Pancreas (tissue), 10 donors: ENCODE measurements around the gene OSR1. TPM values are rescaled to one million over a fixed set of nuclear protein-coding genes. Genes with fewer than 3 reads are reported as not detected.

Experiments used
- ATAC-seq, 4 donors: fragments of 200-7000 bp; cut with Tn5 transposase; one replicate each; pipeline versions ENCODE4 v1.8.0 to v1.9.1; 2020; ENCODE audit warnings: mild to moderate bottlenecking in 4 of 4, moderate library complexity in 4 of 4
- DNase-seq, 6 donors: peaks; one replicate each; pipeline ENCODE4 v3.0.0-alpha.2; 2020
- FAIRE-seq: peaks from 2 replicates; lab custom pipeline; 2012; peaks lifted over from hg19 to GRCh38; lab: Jason Lieb, UNC
- H3K27ac ChIP-seq, 4 donors: fragments of 200-600 bp; sonication (generic); 1 replicate in 3 of 4; 2 replicates in 1 of 4; pipeline versions ENCODE4 v1.5.0 to v1.8.0; 2020
- H3K27me3 ChIP-seq, 4 donors: fragments of 200-600 bp; one replicate each; pipeline ENCODE4 v1.8.0; 2021
- H3K36me3 ChIP-seq, 3 donors: fragments of 200-600 bp; sonication (generic) in 1 of 3; one replicate each; pipeline versions ENCODE4 v1.5.0 to v1.8.0; 2020 to 2021
- H3K4me1 ChIP-seq, 3 donors: fragments of 200-600 bp; one replicate each; pipeline ENCODE4 v1.8.0; 2021
- H3K4me3 ChIP-seq, 4 donors: fragments of 200-600 bp; sonication (generic) in 2 of 4; one replicate each; pipeline versions ENCODE4 v1.5.0 to v1.8.0; 2020 to 2021
- H3K9me3 ChIP-seq, 4 donors: fragments of 200-600 bp; one replicate each; pipeline ENCODE4 v1.8.0; 2021
- WGBS, 2 donors: extraction: QIAGEN DNeasy Blood & Tissue Kit; methylation state at CpG; one replicate each; pipeline ENCODE4 v1.1.7; 2013; 5-methylcytosine and 5-hydroxymethylcytosine counted together
- intact Hi-C, 3 donors: fragments of 100-400 bp; cut with DNase I; formaldehyde crosslinking; loops; one replicate each; pipeline versions ENCODE4 v1.11.1 to v1.14.2; 2022
- polyA plus RNA-seq, 2 donors: library from polyadenylated mRNA; stranded (reverse); fragments of 200-250 nt; gene quantifications; one replicate each; pipeline ENCODE4 v1.2.3, GENCODE V29; 2013
- total RNA-seq, 6 donors: library from RNA; stranded (reverse); fragmentation: NEBNext Ultra II Directional in 4 of 6; extraction: Animal tissue kit (Norgen Biotek cat#: 25700) in 4 of 6; gene quantifications; one replicate each; pipeline versions ENCODE4 v1.2.1 to v1.2.4, GENCODE V29; 2021 to 2023
- TF ChIP-seq, protein P1 (sequence below), 4 donors: fragments of 200-600 bp; sonication (generic) in 3 of 4; IDR thresholded peaks; one replicate each; pipeline versions ENCODE4 v1.5.0 to v1.8.0; 2021; ENCODE audit warnings: antibody characterized with exemption in 4 of 4
- donor health status: healthy with polysubstance abuse.
- donor health status: DM: no; HTN: no; CAD: no; lungs with moderate emphysema.
- donor health status: DM: no; HTN: no; CAD: no.
- donor health status: control.
- donor health status: control.
- donor health status: Bipolar disorder and iron deficiency.
- donor health status: DM: yes; HTN: yes; CAD: no.
- donor health status: DM: no; HTN: no; CAD: no.
- donor health status: DM: no; HTN: no; CAD: no.
- donor health status: DM: yes; HTN: yes; CAD: no.

Gene OSR1
- total and polyA plus RNA-seq, 8 donors = 0.24 to 2.7 (median 1.1) TPM

DNA sequence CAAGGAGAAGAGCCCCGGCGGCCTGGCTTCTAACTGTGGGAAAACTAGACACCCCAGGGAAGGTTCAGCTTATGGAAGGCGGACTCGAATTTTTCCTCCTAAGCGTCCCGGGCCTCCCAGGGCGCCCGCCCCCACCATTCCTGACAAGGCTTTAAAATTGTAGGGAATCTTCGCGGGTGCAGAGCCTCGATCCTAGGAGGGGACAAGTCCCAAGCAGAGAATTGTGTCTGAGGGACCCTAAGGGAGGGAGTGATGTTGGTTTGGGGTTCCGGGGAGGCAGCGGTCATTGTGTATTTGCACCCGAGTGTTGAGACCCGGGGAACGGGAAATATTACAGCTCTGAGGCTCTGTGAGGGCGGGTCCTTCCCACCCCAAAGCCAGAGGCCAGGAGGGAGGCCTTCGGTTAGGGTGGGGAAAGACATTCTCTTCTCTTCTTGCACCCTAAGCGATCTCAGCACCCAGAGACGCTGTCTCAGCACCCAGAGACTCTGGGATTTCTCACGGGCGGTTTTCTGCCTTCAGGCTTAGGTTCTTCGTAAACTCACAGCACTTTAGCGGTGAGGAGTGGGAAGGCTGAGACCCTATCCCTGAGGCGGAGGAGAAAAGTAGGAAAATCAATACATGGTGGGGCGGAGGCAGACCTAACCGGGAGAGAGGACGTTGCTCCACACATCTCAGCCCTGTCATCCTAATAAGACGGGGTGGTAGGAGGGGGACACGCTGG lies 7.6 kb downstream of the OSR1 start:
- H3K27ac ChIP-seq = no peak overlapping the region
- DNase-seq (no peak), FAIRE-seq (no peak), ATAC-seq (no peak)
- no peaks in the 10 kb centered on the region for H3K9me3 ChIP-seq
- H3K4me3 ChIP-seq = peak overlapping the region in 3 of 4 donors; percentile 13 to 36 (median 28)
- H3K27me3 ChIP-seq = peaks cover 0 to 34% (median 12%) of the 10 kb centered on the region in 4 donors
- intact Hi-C loops = loop anchor here in 1 of 3 donors (10.0 kb wide), 1 partner anchor 596 kb away; no protein-coding TSS in a partner anchor
- H3K36me3 ChIP-seq = no peaks in the 10 kb centered on the region
- peaks cover 11 to 21% (median 12%) of the 10 kb centered on the region in 3 donors for H3K4me1 ChIP-seq
- 12 to 14% methylated on average over 30 of the region's 30 CpGs for WGBS, 2 donors
- TF ChIP-seq, protein P1, sequence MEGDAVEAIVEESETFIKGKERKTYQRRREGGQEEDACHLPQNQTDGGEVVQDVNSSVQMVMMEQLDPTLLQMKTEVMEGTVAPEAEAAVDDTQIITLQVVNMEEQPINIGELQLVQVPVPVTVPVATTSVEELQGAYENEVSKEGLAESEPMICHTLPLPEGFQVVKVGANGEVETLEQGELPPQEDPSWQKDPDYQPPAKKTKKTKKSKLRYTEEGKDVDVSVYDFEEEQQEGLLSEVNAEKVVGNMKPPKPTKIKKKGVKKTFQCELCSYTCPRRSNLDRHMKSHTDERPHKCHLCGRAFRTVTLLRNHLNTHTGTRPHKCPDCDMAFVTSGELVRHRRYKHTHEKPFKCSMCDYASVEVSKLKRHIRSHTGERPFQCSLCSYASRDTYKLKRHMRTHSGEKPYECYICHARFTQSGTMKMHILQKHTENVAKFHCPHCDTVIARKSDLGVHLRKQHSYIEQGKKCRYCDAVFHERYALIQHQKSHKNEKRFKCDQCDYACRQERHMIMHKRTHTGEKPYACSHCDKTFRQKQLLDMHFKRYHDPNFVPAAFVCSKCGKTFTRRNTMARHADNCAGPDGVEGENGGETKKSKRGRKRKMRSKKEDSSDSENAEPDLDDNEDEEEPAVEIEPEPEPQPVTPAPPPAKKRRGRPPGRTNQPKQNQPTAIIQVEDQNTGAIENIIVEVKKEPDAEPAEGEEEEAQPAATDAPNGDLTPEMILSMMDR (IDR thresholded peaks at IDR 0.05) = no peak

DNA sequence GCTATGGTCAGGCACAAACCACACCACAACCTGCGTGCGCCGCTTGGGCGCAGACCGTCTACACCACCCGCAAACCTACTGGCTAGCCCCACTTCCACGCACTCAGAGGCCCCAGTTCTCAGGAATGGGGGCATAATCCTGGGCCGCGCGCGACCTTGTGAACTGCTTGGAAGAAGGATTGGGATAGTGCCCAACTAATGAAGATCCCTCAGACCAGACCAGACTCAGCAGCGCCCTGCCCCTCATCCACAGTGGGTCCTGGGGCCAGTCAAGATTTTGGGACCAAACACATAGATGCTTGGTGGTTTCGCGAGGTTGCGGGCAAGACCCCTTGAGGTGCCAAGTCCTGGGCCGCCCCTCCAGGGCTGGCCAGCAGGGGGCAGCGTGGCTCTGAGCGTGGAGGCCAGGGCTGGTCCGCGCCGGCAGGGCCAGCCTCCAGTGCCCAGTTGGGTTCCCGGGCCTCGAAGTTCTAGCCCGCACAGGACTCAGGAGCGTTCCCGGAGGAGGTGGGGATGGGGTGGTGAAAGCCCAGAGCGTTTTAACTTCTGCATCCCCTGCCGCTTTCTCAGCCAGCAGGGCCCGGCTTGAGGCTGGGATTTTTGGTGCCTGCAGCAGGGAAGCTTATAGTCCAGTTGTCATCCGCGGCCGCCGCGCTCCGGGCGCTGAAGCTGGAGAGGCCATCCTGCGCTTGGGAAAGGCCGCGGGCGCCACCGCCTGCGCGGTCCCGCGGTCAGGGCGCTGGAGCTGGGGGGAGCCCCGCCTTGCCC lies 8.3 kb downstream of the OSR1 start:
- H3K27me3 ChIP-seq = peaks cover 0 to 28% (median 9%) of the 10 kb centered on the region in 4 donors
- H3K36me3 ChIP-seq = no peaks in the 10 kb centered on the region
- H3K4me1 ChIP-seq = peaks cover 11 to 21% (median 12%) of the 10 kb centered on the region in 3 donors
- no peak overlapping the region for H3K27ac ChIP-seq
- ATAC-seq (peak; percentile 30 to 55 (median 44)), DNase-seq (peak; percentile 45 to 86 (median 74)), FAIRE-seq (no peak)
- TF ChIP-seq, protein P1 (IDR thresholded peaks at IDR 0.05) = peak; percentile 60 to 71 (median 63)
- intact Hi-C loops = loop anchor here in 1 of 3 donors (10.0 kb wide), 1 partner anchor 595 kb away; no protein-coding TSS in a partner anchor
- peak overlapping the region in 3 of 4 donors; percentile 13 to 36 (median 28) for H3K4me3 ChIP-seq
- 23 to 25% methylated on average over 47 of the region's 47 CpGs for WGBS, 2 donors
- no peaks in the 10 kb centered on the region for H3K9me3 ChIP-seq

DNA sequence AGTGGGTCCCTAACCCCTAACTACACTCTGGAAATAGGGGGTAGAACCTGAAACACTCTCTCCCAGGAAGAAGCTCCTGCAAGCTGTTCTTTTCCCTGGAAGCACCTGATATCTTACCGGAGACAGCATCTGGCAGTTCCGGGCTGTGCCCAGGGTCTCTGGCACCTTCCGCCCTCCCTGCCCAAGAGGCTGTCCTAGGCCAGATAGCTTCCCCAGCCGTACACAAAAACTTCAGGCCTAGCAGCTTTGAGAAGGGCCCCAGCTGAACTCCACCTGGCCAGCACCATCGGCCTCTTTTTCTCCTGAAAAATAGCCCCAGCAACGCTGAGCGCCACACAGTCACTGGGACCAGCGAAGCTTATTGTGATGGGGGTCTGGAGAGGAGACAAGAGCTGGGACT lies 9.7 kb downstream of the OSR1 start:
- Histone ChIP-seq H3K4me3 (peak overlapping the region in 1 of 4 donors; percentile 46), H3K9me3 (no peaks in the 10 kb centered on the region), H3K27me3 (peaks cover 0 to 24% (median 9%) of the 10 kb centered on the region in 4 donors), H3K36me3 (no peaks in the 10 kb centered on the region), H3K4me1 (peaks cover 11 to 21% (median 12%) of the 10 kb centered on the region in 3 donors), H3K27ac (no peak overlapping the region)
- 82 to 84% methylated on average over 8 of the region's 8 CpGs for WGBS, 2 donors
- intact Hi-C loops = no loop called here
- no peak for ATAC-seq
- TF ChIP-seq, protein P1 (IDR thresholded peaks at IDR 0.05) = no peak
- peak in 1 of 6 donors; percentile 26 for DNase-seq
- no peak for FAIRE-seq

DNA sequence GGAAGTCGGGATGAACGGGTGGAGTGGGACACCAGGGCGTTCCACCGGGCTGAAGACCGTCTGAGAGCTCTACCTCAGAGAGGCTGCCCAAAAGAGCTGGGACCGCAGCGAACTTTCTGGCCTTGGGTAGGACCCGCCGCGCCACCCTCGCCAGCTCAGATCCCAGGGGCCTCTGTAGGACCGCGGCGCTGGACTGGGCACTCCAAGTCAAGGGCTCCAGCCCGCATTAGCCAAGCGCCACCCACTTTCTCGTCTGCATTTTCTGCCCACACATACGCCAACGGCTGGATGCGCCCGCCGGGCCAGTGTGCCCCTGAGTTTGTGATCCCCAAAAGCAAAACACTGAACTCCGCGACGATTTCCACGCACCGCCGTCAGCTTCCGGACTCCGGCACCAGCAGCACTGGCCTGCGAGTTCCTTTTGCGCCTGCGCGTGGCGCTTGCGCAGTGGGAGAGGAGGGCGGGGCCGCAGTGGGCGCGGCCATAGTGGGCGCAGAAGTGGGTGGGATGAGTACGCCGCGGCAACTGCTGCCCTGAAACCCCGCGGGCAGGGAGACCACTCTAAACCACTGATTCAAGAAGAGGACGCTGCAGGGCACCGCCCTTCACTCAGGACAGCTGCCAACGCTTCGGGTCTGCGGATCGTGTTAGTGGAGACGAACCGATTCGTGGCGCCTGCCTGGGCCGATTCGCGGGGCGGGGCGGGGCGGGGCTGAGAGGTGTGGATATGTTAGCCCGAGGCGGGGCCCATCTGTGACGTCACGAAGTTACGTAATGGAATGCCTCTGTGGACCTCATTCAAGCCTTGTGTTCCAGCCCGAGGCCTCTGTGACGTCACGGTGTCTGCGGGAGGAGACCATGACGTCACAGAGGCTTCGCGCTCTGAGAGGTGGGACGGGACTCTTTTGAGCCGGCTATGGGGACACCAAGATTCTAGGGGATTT lies 10.5 kb downstream of the OSR1 start:
- WGBS, 2 donors = 1 to 2% methylated on average over 74 to 76 of the region's 76 CpGs
- H3K27ac ChIP-seq = peak overlapping the region; percentile 74 to 93 (median 80)
- ATAC-seq (peak; percentile 91 to 97 (median 96)), FAIRE-seq (no peak), DNase-seq (peak; percentile 92 to 97 (median 96))
- TF ChIP-seq, protein P1 (IDR thresholded peaks at IDR 0.05) = no peak
- H3K9me3 ChIP-seq = no peaks in the 10 kb centered on the region
- H3K27me3 ChIP-seq = peaks cover 0 to 16% (median 7%) of the 10 kb centered on the region in 4 donors
- intact Hi-C loops = no loop called here
- H3K4me3 ChIP-seq = peak overlapping the region; percentile 46 to 81 (median 50)
- H3K36me3 ChIP-seq = no peaks in the 10 kb centered on the region
- peaks cover 11 to 21% (median 12%) of the 10 kb centered on the region in 3 donors for H3K4me1 ChIP-seq
